H1 (cell line): Measurements from ENCODE around the gene GJB3. TPM values are rescaled to one million over a fixed set of nuclear protein-coding genes. Genes with fewer than 3 reads are reported as not detected.

ENCODE experiments used
- BRCA1 ChIP-seq: IDR thresholded peaks from 2 replicates; pipeline ENCODE4 v1.6.1; 2012; ENCODE audit warnings: low read depth, low read length, improper control_type of control experiment
- CHD7 ChIP-seq: fragments of 300-600 bp; sonication (generic); IDR thresholded peaks from 2 replicates; pipeline ENCODE4 v1.7.1; 2012; ENCODE audit warnings: low read length, moderate library complexity, mild to moderate bottlenecking, inconsistent platforms; ENCODE audit not compliant: insufficient replicate concordance
- CTCF ChIP-seq, 3 experiments: IDR thresholded peaks; 1 replicate in 2 of 3; 2 replicates in 1 of 3; pipeline versions ENCODE4 v1.5.1 to v1.6.1; 2011; ENCODE audit warnings: low read length in 3 of 3, mild to moderate bottlenecking in 3 of 3, inconsistent platforms in 2 of 3, low read depth in 1 of 3, moderate library complexity in 1 of 3; ENCODE audit not compliant: insufficient read depth in 1 of 3; ENCODE audit errors: control extremely low read depth in 1 of 3
- KDM5A ChIP-seq: fragments of 200-600 bp; IDR thresholded peaks from 2 replicates; pipeline ENCODE4 v1.7.1; 2012; ENCODE audit warnings: mild to moderate bottlenecking, low read length, inconsistent platforms, mixed read lengths
- RAD21 ChIP-seq, 2 experiments: IDR thresholded peaks in 1 of 2; conservative IDR thresholded peaks in 1 of 2; 2 replicates each; pipeline ENCODE4 v1.6.1; 2011; ENCODE audit warnings: low read depth in 2 of 2, low read length in 2 of 2, improper control_type of control experiment in 1 of 2, inconsistent platforms in 1 of 2, mild to moderate bottlenecking in 1 of 2, moderate library complexity in 1 of 2
- SIRT6 ChIP-seq: IDR thresholded peaks from one replicate; pipeline ENCODE4 v1.7.1; 2012; ENCODE audit warnings: low read length, inconsistent platforms
- polyA plus RNA-seq, 7 experiments: library from polyadenylated mRNA; depleted of rRNA in 3 of 7; stranded (reverse) in 5 of 7; unstranded in 2 of 7; fragments of >200 nt in 5 of 7; fragments of 200-250 nt in 2 of 7; gene quantifications; 1 replicate in 5 of 7; 2 replicates in 1 of 7; 4 replicates in 1 of 7; pipeline versions ENCODE4 v1.2.1 to v1.2.3, GENCODE V29; 2011 to 2013; ENCODE audit warnings: missing spikeins in 2 of 7, mixed read lengths in 2 of 7
- total RNA-seq: library from RNA; stranded (reverse); fragmentation: NEBNext Ultra II Directional; extraction: Animal tissue kit (Norgen Biotek cat#: 25700); gene quantifications from 2 replicates; pipeline ENCODE4 v1.2.1, GENCODE V29; 2021

GJB3 gene
- total and polyA plus RNA-seq, 2 of the 8 experiments (the other 6 are each of a cell fraction or from before 2014, with no cell fraction given), result 0.93 to 1.6 TPM

- no peak for TF ChIP-seq CHD7
- no peak for TF ChIP-seq SIRT6
- TF ChIP-seq CTCF (IDR thresholded peaks at IDR 0.05; ENCODE audit: control extremely low read depth in 1 of 3, insufficient read depth in 1 of 3, low read depth in 1 of 3, low read length in 3 of 3), result peak in 1 of 3 experiments; percentile 5; a peak in 2 of 4 replicates
- TF ChIP-seq RAD21 (IDR thresholded peaks at IDR 0.05 in 1 of 2, conservative IDR thresholded peaks at IDR 0.05 in 1 of 2; ENCODE audit: low read depth in 2 of 2, low read length in 2 of 2), result peak in 1 of 2 experiments; percentile 24; a peak in 1 of 4 replicates
- TF ChIP-seq KDM5A, result no peak
- TF ChIP-seq BRCA1, result no peak
Measured at GRCh38 chr1:34796990-34797389, 16.0 kb downstream of the GJB3 start (continued).
